Forelimb muscle (tissue), 1 donor: ENCODE measurements around the gene PAX3. TPM values are rescaled to one million over a fixed set of nuclear protein-coding genes. Genes with fewer than 3 reads are reported as not detected.

Experiments
- DNase-seq: peaks from one replicate; pipeline ENCODE4 v3.0.0-alpha.2; 2013; ENCODE audit warnings: low read depth
- polyA plus RNA-seq: library from polyadenylated mRNA; unstranded; fragments of 120-200 nt; gene quantifications from one replicate; pipeline ENCODE4 v1.2.1, GENCODE V29; 2013; ENCODE audit not compliant: insufficient read length

Gene PAX3
- polyA plus RNA-seq, 1 donor: 1.5 TPM

- DNase-seq: no peak
Observed at GRCh38 chr2:222270396-222270795, 28.4 kb downstream of the PAX3 start.

- no peak for DNase-seq
Observed at GRCh38 chr2:222269132-222269531, 29.7 kb downstream of the PAX3 start.

- DNase-seq: no peak
Observed at GRCh38 chr2:222268311-222268990, 30.3 kb downstream of the PAX3 start.

GRCh38 chr2:222264791-222265320 lies 33.9 kb downstream of the PAX3 start:
- DNase-seq: no peak

- no peak for DNase-seq
Observed at GRCh38 chr2:222261504-222261903, 37.3 kb downstream of the PAX3 start.

GRCh38 chr2:222257645-222258044 lies 41.2 kb downstream of the PAX3 start:
- DNase-seq: no peak

GRCh38 chr2:222256250-222256649 lies 42.5 kb downstream of the PAX3 start:
- DNase-seq: no peak

GRCh38 chr2:222255090-222255489 lies 43.7 kb downstream of the PAX3 start:
- no peak for DNase-seq

GRCh38 chr2:222250313-222250712 lies 48.5 kb downstream of the PAX3 start:
- DNase-seq: no peak

- no peak for DNase-seq
Observed at GRCh38 chr2:222249444-222249843, 49.4 kb downstream of the PAX3 start.

GRCh38 chr2:222248818-222249217 lies 50.0 kb downstream of the PAX3 start:
- DNase-seq: no peak

- DNase-seq: no peak
Observed at GRCh38 chr2:222248256-222248655, 50.5 kb downstream of the PAX3 start.

GRCh38 chr2:222242532-222242931 lies 56.3 kb downstream of the PAX3 start:
- DNase-seq: no peak

- no peak for DNase-seq
Observed at GRCh38 chr2:222241128-222241870, 57.5 kb downstream of the PAX3 start.

- no peak for DNase-seq
Observed at GRCh38 chr2:222240676-222241049, 58.1 kb downstream of the PAX3 start.

- DNase-seq: no peak
Observed at GRCh38 chr2:222239945-222240675, 58.7 kb downstream of the PAX3 start.

GRCh38 chr2:222239091-222239490 lies 59.7 kb downstream of the PAX3 start:
- DNase-seq: no peak

- no peak for DNase-seq
Observed at GRCh38 chr2:222238072-222238471, 60.7 kb downstream of the PAX3 start.

GRCh38 chr2:222232839-222233238 lies 66.0 kb downstream of the PAX3 start:
- no peak for DNase-seq

- DNase-seq: no peak
Observed at GRCh38 chr2:222232372-222232771, 66.4 kb downstream of the PAX3 start.

- DNase-seq: no peak
Observed at GRCh38 chr2:222228054-222228453, 70.7 kb downstream of the PAX3 start.

GRCh38 chr2:222218786-222219185 lies 80.0 kb downstream of the PAX3 start:
- DNase-seq: no peak

- no peak for DNase-seq
Observed at GRCh38 chr2:222217712-222218111, 81.1 kb downstream of the PAX3 start.
